Fibroblast of lung (primary cell): Measurements from ENCODE around the gene ENPP6. TPM values are rescaled to one million over a fixed set of nuclear protein-coding genes. Genes with fewer than 3 reads are reported as not detected.

Experiments used
- DNase-seq, 2 donors: peaks; one replicate each; pipeline versions ENCODE4 v3.0.0 to v3.0.0-alpha.2; 2010; ENCODE audit warnings: low read depth in 2 of 2
- H2AFZ ChIP-seq: 2 replicates; pipeline ENCODE4 v1.5.1; 2012; ENCODE audit warnings: low read length, control low read depth, inconsistent platforms
- H3K27ac ChIP-seq: 2 replicates; pipeline ENCODE4 v1.5.1; 2011; ENCODE audit warnings: low read length, control low read depth; ENCODE audit not compliant: insufficient read depth
- H3K27me3 ChIP-seq: 2 replicates; pipeline ENCODE4 v1.5.1; 2011; ENCODE audit warnings: mild to moderate bottlenecking, low read length; ENCODE audit not compliant: control insufficient read depth, insufficient read depth
- H3K36me3 ChIP-seq: 2 replicates; pipeline ENCODE4 v1.5.1; 2011; ENCODE audit warnings: low read length; ENCODE audit not compliant: control insufficient read depth, insufficient read depth
- H3K4me1 ChIP-seq: 2 replicates; pipeline ENCODE4 v1.5.1; 2011; ENCODE audit warnings: low read length; ENCODE audit not compliant: control insufficient read depth, insufficient read depth; ENCODE audit errors: extremely low read depth
- H3K4me2 ChIP-seq: 2 replicates; pipeline ENCODE4 v1.5.1; 2011; ENCODE audit warnings: low read length, control low read depth; ENCODE audit not compliant: insufficient read depth; ENCODE audit errors: extremely low read depth
- H3K4me3 ChIP-seq, 4 experiments: fragments of 200-600 bp in 1 of 4; sonication (generic) in 1 of 4; replicated peaks in 1 of 4; 2 replicates each; pipeline ENCODE4 v1.5.1; 2011 to 2016; ENCODE audit warnings: low read length in 4 of 4, low read depth in 3 of 4, mild to moderate bottlenecking in 3 of 4, control low read depth in 2 of 4, inconsistent platforms in 1 of 4, mixed read lengths in 1 of 4; ENCODE audit not compliant: insufficient read depth in 1 of 4; ENCODE audit errors: control extremely low read depth in 1 of 4
- H3K79me2 ChIP-seq: 2 replicates; pipeline ENCODE4 v1.5.1; 2012; ENCODE audit warnings: mild to moderate bottlenecking, low read length, inconsistent platforms; ENCODE audit not compliant: control insufficient read depth, insufficient read depth
- H3K9ac ChIP-seq: 2 replicates; pipeline ENCODE4 v1.5.1; 2011; ENCODE audit warnings: mild to moderate bottlenecking, low read length, control low read depth; ENCODE audit not compliant: insufficient read depth
- H3K9me3 ChIP-seq: 2 replicates; pipeline ENCODE4 v1.5.1; 2012; ENCODE audit warnings: low read depth, low read length; ENCODE audit not compliant: control insufficient read depth, insufficient read depth
- H4K20me1 ChIP-seq: 2 replicates; pipeline ENCODE4 v1.5.1; 2011; ENCODE audit warnings: low read length; ENCODE audit not compliant: control insufficient read depth, insufficient read depth; ENCODE audit errors: extremely low read depth
- EZH2 ChIP-seq: IDR thresholded peaks from 2 replicates; pipeline ENCODE4 v1.5.1; 2012; ENCODE audit warnings: low read length, control low read depth, mild to moderate bottlenecking; ENCODE audit errors: missing control alignments
- polyA plus RNA-seq, 2 donors: library from polyadenylated mRNA; depleted of rRNA in 1 of 2; stranded (reverse) in 1 of 2; unstranded in 1 of 2; fragments of >200 nt; gene quantifications; 2 replicates each; pipeline ENCODE4 v1.2.1, GENCODE V29; 2011 to 2012; ENCODE audit warnings: missing spikeins in 1 of 2
- total RNA-seq: library from RNA; depleted of rRNA; stranded (reverse); fragments of >200 nt; gene quantifications from 2 replicates; pipeline ENCODE4 v1.2.1, GENCODE V29; 2014
- TF ChIP-seq, protein P1 (sequence below), 2 donors: IDR thresholded peaks in 1 of 2; conservative IDR thresholded peaks in 1 of 2; 1 replicate in 1 of 2; 2 replicates in 1 of 2; pipeline ENCODE4 v1.5.1; 2011 to 2012; ENCODE audit warnings: low read length in 2 of 2, control low read depth in 1 of 2, inconsistent platforms in 1 of 2, low read depth in 1 of 2, mild to moderate bottlenecking in 1 of 2

ENPP6 gene
- total and polyA plus RNA-seq, 2 donors (not counting 1 experiment from before 2014, with no cell fraction given): 0.17 to 0.33 TPM

DNA sequence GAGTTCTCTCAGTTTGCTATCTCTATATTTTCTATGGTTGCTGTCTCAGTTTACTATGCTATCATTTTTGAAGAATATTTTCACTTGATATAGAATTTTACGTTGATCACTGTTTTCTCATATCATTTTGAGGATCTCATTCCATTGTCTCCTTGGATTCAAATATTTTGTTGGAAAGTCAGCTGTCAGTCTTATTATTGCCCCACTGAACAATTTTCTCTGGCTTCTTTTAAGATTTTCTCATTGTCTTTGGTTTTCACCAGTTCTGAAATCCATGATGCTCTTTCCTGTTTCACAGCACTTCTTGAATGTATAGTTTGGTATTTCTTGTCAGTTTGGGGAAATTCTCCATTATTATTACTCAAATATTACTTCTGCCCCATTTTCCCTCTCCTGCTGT, 81.1 kb downstream of the ENPP6 start:
- no peaks in the 10 kb centered on the region for H3K27me3 ChIP-seq
- H3K27ac ChIP-seq: no peak overlapping the region
- no peak overlapping the region for H3K4me3 ChIP-seq
- TF ChIP-seq EZH2: no peak
- TF ChIP-seq, protein P1, sequence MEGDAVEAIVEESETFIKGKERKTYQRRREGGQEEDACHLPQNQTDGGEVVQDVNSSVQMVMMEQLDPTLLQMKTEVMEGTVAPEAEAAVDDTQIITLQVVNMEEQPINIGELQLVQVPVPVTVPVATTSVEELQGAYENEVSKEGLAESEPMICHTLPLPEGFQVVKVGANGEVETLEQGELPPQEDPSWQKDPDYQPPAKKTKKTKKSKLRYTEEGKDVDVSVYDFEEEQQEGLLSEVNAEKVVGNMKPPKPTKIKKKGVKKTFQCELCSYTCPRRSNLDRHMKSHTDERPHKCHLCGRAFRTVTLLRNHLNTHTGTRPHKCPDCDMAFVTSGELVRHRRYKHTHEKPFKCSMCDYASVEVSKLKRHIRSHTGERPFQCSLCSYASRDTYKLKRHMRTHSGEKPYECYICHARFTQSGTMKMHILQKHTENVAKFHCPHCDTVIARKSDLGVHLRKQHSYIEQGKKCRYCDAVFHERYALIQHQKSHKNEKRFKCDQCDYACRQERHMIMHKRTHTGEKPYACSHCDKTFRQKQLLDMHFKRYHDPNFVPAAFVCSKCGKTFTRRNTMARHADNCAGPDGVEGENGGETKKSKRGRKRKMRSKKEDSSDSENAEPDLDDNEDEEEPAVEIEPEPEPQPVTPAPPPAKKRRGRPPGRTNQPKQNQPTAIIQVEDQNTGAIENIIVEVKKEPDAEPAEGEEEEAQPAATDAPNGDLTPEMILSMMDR (conservative IDR thresholded peaks at IDR 0.05 in 1 of 2, IDR thresholded peaks at IDR 0.05 in 1 of 2; ENCODE audit: low read depth in 1 of 2, low read length in 2 of 2): no peak
- no peaks in the 10 kb centered on the region for H4K20me1 ChIP-seq
- H3K79me2 ChIP-seq: no peaks in the 10 kb centered on the region
- no peak overlapping the region for H3K4me2 ChIP-seq
- no peaks in the 10 kb centered on the region for H3K4me1 ChIP-seq
- H3K9me3 ChIP-seq: no peaks in the 10 kb centered on the region
- DNase-seq: no peak
- no peak overlapping the region for H3K9ac ChIP-seq
- no peak overlapping the region for H2AFZ ChIP-seq
- H3K36me3 ChIP-seq: no peaks in the 10 kb centered on the region

DNA sequence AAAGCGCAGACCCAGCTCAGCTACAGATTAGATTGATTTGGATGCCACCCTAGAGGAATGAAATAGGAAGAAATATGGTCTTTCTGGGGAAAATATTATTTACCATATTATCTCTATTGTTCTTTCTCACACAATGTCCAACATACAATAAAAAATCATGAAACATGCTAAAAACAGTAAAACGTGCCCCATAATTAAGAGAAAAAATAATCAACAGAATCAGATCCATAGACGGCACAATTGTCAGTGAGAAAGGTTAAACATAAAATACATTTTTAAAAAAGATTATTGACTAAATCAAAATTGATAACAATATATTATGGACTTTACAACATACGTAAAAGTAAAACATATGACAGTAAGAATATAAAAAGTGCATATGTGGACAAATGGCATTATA, 90.9 kb downstream of the ENPP6 start:
- Histone ChIP-seq H3K4me3 (no peak overlapping the region), H3K27ac (no peak overlapping the region), H3K36me3 (no peaks in the 10 kb centered on the region), H4K20me1 (no peaks in the 10 kb centered on the region), H3K9ac (no peak overlapping the region), H3K27me3 (no peaks in the 10 kb centered on the region), H3K4me1 (no peaks in the 10 kb centered on the region), H3K9me3 (no peaks in the 10 kb centered on the region), H3K4me2 (no peak overlapping the region), H2AFZ (no peak overlapping the region), H3K79me2 (no peaks in the 10 kb centered on the region)
- DNase-seq: no peak
- TF ChIP-seq, protein P1 (conservative IDR thresholded peaks at IDR 0.05 in 1 of 2, IDR thresholded peaks at IDR 0.05 in 1 of 2; ENCODE audit: low read depth in 1 of 2, low read length in 2 of 2): no peak
- TF ChIP-seq EZH2: no peak

DNA sequence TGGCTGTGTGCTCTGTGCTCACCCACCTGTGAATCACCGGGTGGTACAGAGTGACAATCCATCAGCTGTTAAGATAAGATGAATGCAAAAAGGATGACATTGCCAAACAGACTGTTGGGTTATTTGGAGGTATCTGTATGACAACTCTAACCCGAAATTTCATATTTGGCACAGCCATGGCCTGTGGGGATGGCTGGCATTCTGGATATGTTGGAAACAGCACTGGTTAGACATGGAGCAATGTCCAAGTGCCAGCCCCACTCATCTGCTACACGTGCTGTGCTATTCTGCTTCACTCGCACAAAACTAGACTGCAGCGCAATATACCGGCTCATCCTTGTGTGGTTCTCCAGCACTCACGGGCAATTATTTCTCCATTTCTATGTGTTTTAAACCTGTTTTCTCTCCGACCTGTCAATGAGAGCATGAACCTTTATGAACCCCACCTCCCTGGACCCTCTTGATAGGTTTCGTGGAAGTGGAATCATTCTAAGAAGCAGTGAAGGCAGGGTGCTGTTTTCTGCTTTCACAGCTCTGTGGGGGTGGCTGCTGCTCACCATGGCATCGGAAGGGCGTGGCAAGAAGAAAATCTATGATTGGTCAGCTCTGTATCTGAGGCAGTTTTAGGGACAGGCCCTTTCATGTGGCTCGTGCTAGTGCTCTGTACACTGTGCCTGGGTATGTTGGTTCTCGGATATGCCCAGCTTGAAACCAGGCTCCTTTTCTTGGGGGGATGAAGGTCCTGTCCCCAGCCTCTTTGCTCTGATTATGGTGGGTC, 94.9 kb downstream of the ENPP6 start:
- H3K9ac ChIP-seq: no peak overlapping the region
- H3K4me1 ChIP-seq: no peaks in the 10 kb centered on the region
- no peak overlapping the region for H2AFZ ChIP-seq
- H4K20me1 ChIP-seq: no peaks in the 10 kb centered on the region
- no peaks in the 10 kb centered on the region for H3K36me3 ChIP-seq
- no peaks in the 10 kb centered on the region for H3K79me2 ChIP-seq
- no peaks in the 10 kb centered on the region for H3K27me3 ChIP-seq
- TF ChIP-seq, protein P1 (conservative IDR thresholded peaks at IDR 0.05 in 1 of 2, IDR thresholded peaks at IDR 0.05 in 1 of 2; ENCODE audit: low read depth in 1 of 2, low read length in 2 of 2): no peak
- no peak for TF ChIP-seq EZH2
- no peak for DNase-seq
- H3K4me3 ChIP-seq: no peak overlapping the region
- H3K9me3 ChIP-seq: no peaks in the 10 kb centered on the region
- no peak overlapping the region for H3K4me2 ChIP-seq
- H3K27ac ChIP-seq: no peak overlapping the region
